ENCODE data around the gene LIPN.

The LIPN gene

DNA sequence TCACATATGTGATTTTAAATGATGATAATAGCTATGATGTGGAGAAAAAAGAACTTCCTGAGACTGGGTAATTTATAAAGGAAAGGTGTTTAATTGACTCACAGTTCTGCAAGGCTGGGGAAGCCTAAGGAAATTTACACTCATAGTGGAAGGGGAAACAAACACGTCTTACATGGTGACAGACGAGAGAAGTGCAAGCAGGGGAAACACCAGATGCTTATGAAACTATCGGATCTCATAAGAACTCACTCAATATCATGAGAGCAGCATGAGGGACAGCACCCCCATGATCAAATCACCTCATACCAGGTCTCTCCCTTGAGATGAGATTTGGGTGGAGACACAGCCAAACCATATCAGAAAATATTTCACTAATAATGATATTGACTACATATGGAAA, 4.1 kb upstream of the LIPN start:
- DNase-seq (ENCODE audit: extremely low read depth, low read depth) = no peak
- TF ChIP-seq, protein P1, sequence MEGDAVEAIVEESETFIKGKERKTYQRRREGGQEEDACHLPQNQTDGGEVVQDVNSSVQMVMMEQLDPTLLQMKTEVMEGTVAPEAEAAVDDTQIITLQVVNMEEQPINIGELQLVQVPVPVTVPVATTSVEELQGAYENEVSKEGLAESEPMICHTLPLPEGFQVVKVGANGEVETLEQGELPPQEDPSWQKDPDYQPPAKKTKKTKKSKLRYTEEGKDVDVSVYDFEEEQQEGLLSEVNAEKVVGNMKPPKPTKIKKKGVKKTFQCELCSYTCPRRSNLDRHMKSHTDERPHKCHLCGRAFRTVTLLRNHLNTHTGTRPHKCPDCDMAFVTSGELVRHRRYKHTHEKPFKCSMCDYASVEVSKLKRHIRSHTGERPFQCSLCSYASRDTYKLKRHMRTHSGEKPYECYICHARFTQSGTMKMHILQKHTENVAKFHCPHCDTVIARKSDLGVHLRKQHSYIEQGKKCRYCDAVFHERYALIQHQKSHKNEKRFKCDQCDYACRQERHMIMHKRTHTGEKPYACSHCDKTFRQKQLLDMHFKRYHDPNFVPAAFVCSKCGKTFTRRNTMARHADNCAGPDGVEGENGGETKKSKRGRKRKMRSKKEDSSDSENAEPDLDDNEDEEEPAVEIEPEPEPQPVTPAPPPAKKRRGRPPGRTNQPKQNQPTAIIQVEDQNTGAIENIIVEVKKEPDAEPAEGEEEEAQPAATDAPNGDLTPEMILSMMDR (IDR thresholded peaks at IDR 0.05; ENCODE audit: low read depth, low read length) = no peak

DNA sequence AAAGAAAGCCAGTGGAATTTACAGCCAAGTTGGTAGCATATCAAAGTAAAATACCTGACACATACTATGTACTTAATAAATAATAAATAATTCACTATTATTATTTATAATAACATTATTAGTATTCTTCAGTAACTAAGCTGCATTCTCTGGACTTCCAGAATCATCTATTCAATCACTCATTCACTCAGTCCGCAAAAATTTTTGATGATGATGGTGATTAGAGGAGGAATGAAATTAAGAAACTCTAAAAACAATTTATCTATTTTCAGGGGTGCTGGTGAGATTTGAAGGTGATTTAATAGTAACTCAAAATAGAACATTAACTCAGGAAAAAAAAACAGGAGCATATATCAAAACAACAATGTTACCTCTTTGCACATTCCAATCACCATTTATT, 3.2 kb upstream of the LIPN start:
- TF ChIP-seq, protein P1 (IDR thresholded peaks at IDR 0.05; ENCODE audit: low read depth, low read length) = no peak

DNA sequence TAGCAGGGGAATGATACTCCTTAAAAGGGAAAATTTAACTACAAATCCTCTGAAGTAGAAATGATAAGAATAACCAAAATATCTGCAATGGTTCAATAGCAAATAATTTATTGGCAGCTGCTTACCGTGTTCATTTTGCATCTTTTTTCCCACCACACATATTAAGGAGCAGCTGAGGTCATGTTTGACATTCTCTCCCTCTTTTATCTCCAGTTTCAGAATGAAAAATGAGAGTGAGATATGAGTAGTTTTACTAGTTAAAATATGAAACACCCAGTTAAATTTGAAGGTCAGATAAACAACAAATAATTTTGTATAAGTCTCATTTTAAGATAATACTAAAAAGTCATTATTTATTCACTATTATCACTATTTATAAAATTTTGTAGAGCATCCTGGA, 3.1 kb downstream of the LIPN start:
- TF ChIP-seq, protein P1 (IDR thresholded peaks at IDR 0.05; ENCODE audit: low read depth, low read length) = no peak
- DNase-seq (ENCODE audit: extremely low read depth, low read depth) = no peak

More for the DNA sequence above, 3.2 kb upstream of the LIPN start:
- no peak for DNase-seq (ENCODE audit: extremely low read depth, low read depth)

DNA sequence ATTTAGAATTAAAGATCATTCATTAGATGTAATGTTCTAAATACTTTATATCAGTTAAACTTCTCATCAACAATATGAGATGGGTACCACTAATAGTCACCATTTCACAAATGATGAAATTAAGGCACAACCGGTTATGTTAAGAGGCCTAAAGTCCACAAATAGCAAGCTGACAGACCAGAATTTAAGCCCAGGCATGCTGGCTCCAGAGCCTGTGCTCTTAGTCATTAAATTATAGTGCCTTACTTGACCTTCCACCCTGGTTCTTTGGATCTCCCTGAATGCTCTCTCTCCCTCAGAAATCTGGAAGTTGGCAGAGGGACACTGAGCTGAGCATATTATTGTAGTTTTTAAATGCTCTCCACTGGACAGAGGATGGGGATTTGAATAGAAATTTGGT, 3.6 kb downstream of the LIPN start:
- DNase-seq (ENCODE audit: extremely low read depth, low read depth) = no peak

DNA sequence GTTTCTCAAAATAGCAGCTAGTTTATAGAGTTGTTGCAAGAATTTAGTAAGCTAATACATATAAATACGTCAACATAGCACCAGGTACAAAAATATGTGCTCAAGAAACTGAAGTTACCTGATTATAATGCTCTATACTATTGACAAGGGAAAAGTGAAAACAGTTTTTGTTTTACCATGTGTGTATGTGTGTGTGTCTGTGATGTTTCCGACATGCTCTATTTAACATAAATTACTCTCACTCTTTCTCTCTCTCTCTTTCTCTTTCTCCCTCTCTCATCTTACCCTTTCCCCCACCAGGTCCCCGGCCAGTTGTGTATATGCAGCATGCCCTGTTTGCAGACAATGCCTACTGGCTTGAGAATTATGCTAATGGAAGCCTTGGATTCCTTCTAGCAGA, 4.3 kb downstream of the LIPN start:
- no peak for DNase-seq (ENCODE audit: extremely low read depth, low read depth)
- TF ChIP-seq, protein P1 (IDR thresholded peaks at IDR 0.05; ENCODE audit: low read depth, low read length) = no peak

More for the DNA sequence above, 3.6 kb downstream of the LIPN start:
- TF ChIP-seq, protein P1 (IDR thresholded peaks at IDR 0.05; ENCODE audit: low read depth, low read length) = no peak

DNA sequence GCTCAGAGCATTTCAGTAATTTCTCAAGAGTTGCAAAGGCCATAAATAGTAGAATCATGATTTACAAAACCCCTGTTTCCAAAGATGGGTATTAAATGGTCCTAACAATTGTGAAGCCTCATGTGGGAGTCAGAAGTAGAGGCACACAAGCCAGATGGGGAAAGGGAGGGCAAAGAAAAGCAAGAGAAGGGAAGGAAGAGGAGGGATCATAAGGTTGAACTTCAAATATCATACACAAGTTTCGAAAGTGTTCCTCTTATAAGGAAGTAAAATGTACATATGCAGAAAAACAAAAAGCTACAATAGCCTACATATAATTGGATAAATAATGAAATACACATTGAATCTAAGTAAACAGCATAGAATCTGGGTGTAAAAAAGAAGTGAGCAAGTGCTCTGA, 6.0 kb downstream of the LIPN start:
- no peak for DNase-seq (ENCODE audit: extremely low read depth, low read depth)
- TF ChIP-seq, protein P1 (IDR thresholded peaks at IDR 0.05; ENCODE audit: low read depth, low read length) = no peak

DNA sequence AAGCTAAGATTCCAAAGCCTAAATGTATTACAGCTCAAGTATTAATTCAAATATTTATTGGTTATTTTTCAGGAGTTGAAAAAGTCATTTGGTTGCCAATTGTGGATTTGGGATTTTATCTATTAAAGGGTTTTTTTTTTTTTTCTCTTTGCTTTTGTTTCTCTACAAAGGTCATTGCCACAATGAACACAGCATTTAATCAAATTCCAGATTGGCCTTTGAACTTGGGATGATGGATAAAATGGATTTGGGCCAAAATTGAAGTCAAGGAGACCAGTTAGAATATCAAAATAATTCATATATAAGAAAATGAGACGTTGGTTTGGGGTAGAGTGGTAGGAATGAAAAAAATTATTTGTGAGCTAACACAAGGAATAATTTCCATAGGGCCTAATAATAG, 9.6 kb downstream of the LIPN start:
- TF ChIP-seq, protein P1 (IDR thresholded peaks at IDR 0.05; ENCODE audit: low read depth, low read length) = no peak
- no peak for DNase-seq (ENCODE audit: extremely low read depth, low read depth)

All from AG09319 (cell line).